Spleen (tissue), 11 donors: ENCODE data around the gene DNAJC1. TPM values are rescaled to one million over a fixed set of nuclear protein-coding genes. Genes with fewer than 3 reads are reported as not detected.

Source experiments
- DNase-seq: peaks from one replicate; pipeline ENCODE4 v3.0.0-alpha.2; 2020
- H3K27ac ChIP-seq, 8 donors: fragments of 200-600 bp; sonication (generic) in 7 of 8; 1 replicate in 4 of 8; 2 replicates in 4 of 8; pipeline versions ENCODE4 v1.5.0 to v1.8.0; 2016 to 2021; ENCODE audit warnings: inconsistent platforms in 4 of 8, mild to moderate bottlenecking in 4 of 8, moderate library complexity in 1 of 8
- H3K27me3 ChIP-seq, 7 donors: fragments of 200-600 bp; sonication (generic) in 6 of 7; replicated peaks in 1 of 7; 1 replicate in 4 of 7; 2 replicates in 3 of 7; pipeline versions ENCODE4 v1.5.0 to v1.8.0; 2016 to 2021; ENCODE audit warnings: inconsistent platforms in 3 of 7, mild to moderate bottlenecking in 1 of 7
- H3K36me3 ChIP-seq, 6 donors: fragments of 200-600 bp; sonication (generic) in 5 of 6; 1 replicate in 4 of 6; 2 replicates in 2 of 6; pipeline versions ENCODE4 v1.5.0 to v1.8.0; 2016 to 2021; ENCODE audit warnings: inconsistent platforms in 2 of 6
- H3K4me1 ChIP-seq, 6 donors: fragments of 200-600 bp; sonication (generic) in 5 of 6; 1 replicate in 3 of 6; 2 replicates in 3 of 6; pipeline versions ENCODE4 v1.5.0 to v1.8.0; 2016 to 2021; ENCODE audit warnings: inconsistent platforms in 3 of 6
- H3K4me3 ChIP-seq, 8 donors: fragments of 200-600 bp; sonication (generic) in 7 of 8; 1 replicate in 4 of 8; 2 replicates in 4 of 8; pipeline versions ENCODE4 v1.5.0 to v1.8.0; 2016 to 2021; ENCODE audit warnings: inconsistent platforms in 4 of 8, mild to moderate bottlenecking in 4 of 8, moderate library complexity in 2 of 8
- H3K9me3 ChIP-seq, 8 donors: fragments of 200-600 bp; sonication (generic) in 7 of 8; 1 replicate in 4 of 8; 2 replicates in 4 of 8; pipeline versions ENCODE4 v1.5.0 to v1.8.0; 2016 to 2021; ENCODE audit warnings: inconsistent platforms in 4 of 8
- CTCF ChIP-seq, 11 experiments: fragments of 200-600 bp in 7 of 11; fragments of 450-650 bp in 4 of 11; sonication (generic) in 4 of 11; IDR thresholded peaks in 8 of 11; conservative IDR thresholded peaks in 3 of 11; 1 replicate in 7 of 11; 2 replicates in 4 of 11; pipeline versions ENCODE4 v1.4.0 to v1.8.0; 2016 to 2021; ENCODE audit warnings: antibody characterized with exemption in 11 of 11, inconsistent platforms in 4 of 11, mild to moderate bottlenecking in 1 of 11
- POLR2A ChIP-seq, 3 donors: fragments of 450-650 bp; IDR thresholded peaks; one replicate each; pipeline ENCODE4 v1.5.1; 2017; ENCODE audit warnings: antibody characterized with exemption in 3 of 3, mild to moderate bottlenecking in 1 of 3
- POLR2AphosphoS5 ChIP-seq, 3 donors: sonication (generic); formaldehyde crosslinking; IDR thresholded peaks; one replicate each; pipeline ENCODE4 v1.5.1; 2017; ENCODE audit warnings: antibody characterized with exemption in 3 of 3
- WGBS, 5 donors: extraction: QIAGEN DNeasy Blood & Tissue Kit in 3 of 5; methylation state at CpG; one replicate each; pipeline versions ENCODE4 v1.1.5 to v1.1.7; 2013 to 2018; 5-methylcytosine and 5-hydroxymethylcytosine counted together
- intact Hi-C: fragments of 100-400 bp; cut with DNase I; formaldehyde crosslinking; loops from one replicate; pipeline ENCODE4 v1.15.0; 2023; ENCODE audit warnings: low total_unique reads
- polyA plus RNA-seq, 3 donors: library from polyadenylated mRNA; stranded (reverse); fragments of 200-250 nt; gene quantifications; one replicate each; pipeline ENCODE4 v1.2.1, GENCODE V29; 2013
- small RNA-seq, 4 donors: library from RNA; depleted of rRNA; stranded (forward); fragments of <200 nt; gene quantifications; one replicate each; pipeline ENCODE3, GENCODE V24; 2016
- total RNA-seq, 7 donors: library from RNA; depleted of rRNA in 3 of 7; stranded (reverse); fragments of >200 nt in 3 of 7; fragmentation: NEBNext Ultra II Directional in 4 of 7; extraction: Animal tissue kit (Norgen Biotek cat#: 25700) in 4 of 7; gene quantifications; one replicate each; pipeline versions ENCODE4 v1.1.0 to v1.2.1, GENCODE V29; 2016 to 2021
- donor health status: healthy with polysubstance abuse.
- donor health status: DM: no; HTN: no; CAD: no; lungs with moderate emphysema.
- donor health status: DM: no; HTN: no; CAD: no.
- donor health status: Bipolar disorder and iron deficiency.
- donor health status: healthy.
- donor health status: DM: no; HTN: no; CAD: no.
- donor health status: DM: yes; HTN: yes; CAD: no.

The DNAJC1 gene
- total and polyA plus RNA-seq, 10 donors = 8.1 to 96.4 (median 22.5) TPM

GRCh38 chr10:21707498-21707897 is 296.0 kb downstream of the DNAJC1 start:
- Histone ChIP-seq H3K27ac (no peak overlapping the region), H3K36me3 (peaks cover 0 to 52% (median 3%) of the 10 kb centered on the region in 6 donors), H3K27me3 (no peaks in the 10 kb centered on the region), H3K4me1 (peaks cover 0 to 44% (median 22%) of the 10 kb centered on the region in 6 donors), H3K4me3 (no peak overlapping the region), H3K9me3 (no peaks in the 10 kb centered on the region)
- intact Hi-C loops = no loop called here
- 93 to 97% (median 94%) methylated on average over 3 of the region's 3 CpGs for WGBS, 5 donors
- no peak for DNase-seq
- TF ChIP-seq POLR2AphosphoS5 (IDR thresholded peaks at IDR 0.05) (no peak), CTCF (IDR thresholded peaks at IDR 0.05 in 8 of 11, conservative IDR thresholded peaks at IDR 0.05 in 3 of 11) (no peak), POLR2A (IDR thresholded peaks at IDR 0.05) (no peak)

Small RNA genes lying within 50 kb of the gene (small RNA-seq; reads per million reads assigned to genes)
- gene RN7SKP219 (0 reads per million in 4 donors), gene RN7SKP37 (0 reads per million in 4 donors)

Other genes with a start within 250 kb of the DNAJC1 start
- gene EBLN1, start 214.3 kb upstream of the DNAJC1 start, total RNA-seq = not detected
- not detected for gene EBLN1, start 214.3 kb upstream of the DNAJC1 start, polyA plus RNA-seq